PC-9 (cell line): ENCODE data around the gene DIAPH2.

Experiments used
- EZH2 ChIP-seq: fragments of 200-600 bp; sonication (generic); IDR thresholded peaks from 2 replicates; pipeline ENCODE4 v1.8.0; 2017; ENCODE audit warnings: antibody characterized with exemption, low read depth
- TF ChIP-seq, protein P1 (sequence below): fragments of 200-600 bp; sonication (generic); conservative IDR thresholded peaks from 2 replicates; pipeline ENCODE4 v1.6.1; 2017; ENCODE audit warnings: mixed run types, antibody characterized with exemption, mild to moderate bottlenecking, moderate library complexity

DNA sequence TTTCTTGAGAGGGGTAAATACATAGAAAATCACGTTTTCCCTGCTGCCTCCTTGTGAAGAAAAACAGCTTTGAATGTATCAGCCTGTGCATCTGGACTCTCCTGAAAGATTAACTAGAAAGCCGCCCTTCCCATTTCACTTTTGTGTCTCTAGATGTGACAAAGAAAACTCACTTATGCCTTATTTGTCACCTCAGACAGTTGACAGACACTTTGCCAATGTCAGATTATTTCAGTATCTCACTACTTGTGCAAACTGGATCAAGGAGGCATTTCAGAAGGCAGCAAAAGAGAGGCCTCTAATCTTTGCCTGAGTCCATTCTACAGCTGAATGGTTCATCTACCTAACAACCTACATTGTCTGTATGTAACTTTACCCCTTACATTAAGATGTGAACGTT, 954.0 kb downstream of the DIAPH2 start:
- TF ChIP-seq, protein P1, sequence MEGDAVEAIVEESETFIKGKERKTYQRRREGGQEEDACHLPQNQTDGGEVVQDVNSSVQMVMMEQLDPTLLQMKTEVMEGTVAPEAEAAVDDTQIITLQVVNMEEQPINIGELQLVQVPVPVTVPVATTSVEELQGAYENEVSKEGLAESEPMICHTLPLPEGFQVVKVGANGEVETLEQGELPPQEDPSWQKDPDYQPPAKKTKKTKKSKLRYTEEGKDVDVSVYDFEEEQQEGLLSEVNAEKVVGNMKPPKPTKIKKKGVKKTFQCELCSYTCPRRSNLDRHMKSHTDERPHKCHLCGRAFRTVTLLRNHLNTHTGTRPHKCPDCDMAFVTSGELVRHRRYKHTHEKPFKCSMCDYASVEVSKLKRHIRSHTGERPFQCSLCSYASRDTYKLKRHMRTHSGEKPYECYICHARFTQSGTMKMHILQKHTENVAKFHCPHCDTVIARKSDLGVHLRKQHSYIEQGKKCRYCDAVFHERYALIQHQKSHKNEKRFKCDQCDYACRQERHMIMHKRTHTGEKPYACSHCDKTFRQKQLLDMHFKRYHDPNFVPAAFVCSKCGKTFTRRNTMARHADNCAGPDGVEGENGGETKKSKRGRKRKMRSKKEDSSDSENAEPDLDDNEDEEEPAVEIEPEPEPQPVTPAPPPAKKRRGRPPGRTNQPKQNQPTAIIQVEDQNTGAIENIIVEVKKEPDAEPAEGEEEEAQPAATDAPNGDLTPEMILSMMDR = no peak
- TF ChIP-seq EZH2 = no peak
